Measurements from ENCODE around the gene SLC4A9.

GRCh38 chr5:140351609-140352334 is 8.2 kb upstream of the SLC4A9 start:
- peak; percentile 85 to 94 (median 86) for TF ChIP-seq CTCF (IDR thresholded peaks at IDR 0.05)
- TF ChIP-seq POLR2A (IDR thresholded peaks at IDR 0.05), result no peak
- TF ChIP-seq EP300 (IDR thresholded peaks at IDR 0.05), result no peak
- TF ChIP-seq POLR2AphosphoS5 (IDR thresholded peaks at IDR 0.05), result no peak
